NOMO-1 treated with dmso at 0.1 percent for 144 hours (cell line): Measurements from ENCODE around the gene ARHGEF16.
A peak's percentile ranks its signal among the peaks of the same experiment; 100 is the strongest.

ENCODE experiments used
- DNase-seq: peaks from one replicate; lab custom pipeline; 2025; ENCODE audit not compliant: unreplicated experiment; lab: John Stamatoyannopoulos, UW

The ARHGEF16 gene

GRCh38 chr1:3480369-3480719 lies 25.9 kb downstream of the ARHGEF16 start:
- DNase-seq: no peak

- DNase-seq: no peak
These were observed 26.6 kb downstream of the ARHGEF16 start for GRCh38 chr1:3481046-3481445.

- no peak for DNase-seq
These were observed 27.4 kb downstream of the ARHGEF16 start for GRCh38 chr1:3481836-3482375.

DNA sequence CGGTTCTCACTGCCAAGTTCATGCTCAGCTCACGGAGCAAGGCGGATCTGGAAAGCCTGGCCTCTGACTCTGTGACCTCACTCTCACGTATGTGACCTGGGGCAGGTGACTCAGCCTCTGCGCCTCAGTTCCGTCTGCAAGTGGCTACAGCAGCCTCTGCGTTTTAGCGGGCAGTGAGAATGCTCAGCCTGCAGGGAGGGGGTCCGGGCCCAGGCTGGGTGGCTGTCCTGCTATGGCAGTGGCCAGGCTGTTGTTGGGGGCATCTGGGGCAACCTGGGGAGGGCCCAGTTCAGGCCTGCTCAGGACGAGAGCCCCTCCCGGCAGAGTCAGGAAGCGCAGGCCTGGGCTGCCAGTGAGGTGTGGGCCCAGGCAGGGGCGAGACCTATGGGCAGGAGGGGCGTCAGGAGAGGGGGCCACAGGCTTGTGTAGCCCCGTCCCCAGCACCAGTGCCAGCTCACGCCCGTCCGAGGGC lies 27.9 kb downstream of the ARHGEF16 start:
- no peak for DNase-seq

DNA sequence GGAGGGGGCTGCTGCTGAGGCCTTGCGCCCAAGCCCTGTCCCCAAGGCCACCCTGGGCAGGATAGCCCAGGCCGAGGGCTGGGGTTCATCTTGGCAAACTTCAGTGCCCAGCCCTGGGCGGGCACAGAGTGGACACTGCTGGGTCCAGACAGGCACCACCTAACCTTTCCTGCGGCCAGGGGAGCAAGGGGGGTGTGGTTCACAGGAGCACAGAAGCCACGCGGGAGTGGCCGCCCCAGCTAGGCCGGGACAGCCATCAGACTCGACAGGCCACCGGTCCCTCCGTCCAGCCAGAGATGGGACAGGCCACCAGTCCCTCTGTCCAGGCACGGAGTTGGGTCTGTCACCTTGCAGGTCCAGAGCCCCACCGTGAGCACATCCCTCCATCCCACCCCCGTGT lies 28.9 kb downstream of the ARHGEF16 start:
- DNase-seq: no peak

GRCh38 chr1:3483801-3484444 lies 29.5 kb downstream of the ARHGEF16 start:
- peak; percentile 21 for DNase-seq

GRCh38 chr1:3485016-3485415 lies 30.6 kb downstream of the ARHGEF16 start:
- DNase-seq: no peak

GRCh38 chr1:3488432-3488831 lies 34.0 kb downstream of the ARHGEF16 start:
- no peak for DNase-seq

- no peak for DNase-seq
These were observed 35.7 kb downstream of the ARHGEF16 start for GRCh38 chr1:3490046-3490745.

DNA sequence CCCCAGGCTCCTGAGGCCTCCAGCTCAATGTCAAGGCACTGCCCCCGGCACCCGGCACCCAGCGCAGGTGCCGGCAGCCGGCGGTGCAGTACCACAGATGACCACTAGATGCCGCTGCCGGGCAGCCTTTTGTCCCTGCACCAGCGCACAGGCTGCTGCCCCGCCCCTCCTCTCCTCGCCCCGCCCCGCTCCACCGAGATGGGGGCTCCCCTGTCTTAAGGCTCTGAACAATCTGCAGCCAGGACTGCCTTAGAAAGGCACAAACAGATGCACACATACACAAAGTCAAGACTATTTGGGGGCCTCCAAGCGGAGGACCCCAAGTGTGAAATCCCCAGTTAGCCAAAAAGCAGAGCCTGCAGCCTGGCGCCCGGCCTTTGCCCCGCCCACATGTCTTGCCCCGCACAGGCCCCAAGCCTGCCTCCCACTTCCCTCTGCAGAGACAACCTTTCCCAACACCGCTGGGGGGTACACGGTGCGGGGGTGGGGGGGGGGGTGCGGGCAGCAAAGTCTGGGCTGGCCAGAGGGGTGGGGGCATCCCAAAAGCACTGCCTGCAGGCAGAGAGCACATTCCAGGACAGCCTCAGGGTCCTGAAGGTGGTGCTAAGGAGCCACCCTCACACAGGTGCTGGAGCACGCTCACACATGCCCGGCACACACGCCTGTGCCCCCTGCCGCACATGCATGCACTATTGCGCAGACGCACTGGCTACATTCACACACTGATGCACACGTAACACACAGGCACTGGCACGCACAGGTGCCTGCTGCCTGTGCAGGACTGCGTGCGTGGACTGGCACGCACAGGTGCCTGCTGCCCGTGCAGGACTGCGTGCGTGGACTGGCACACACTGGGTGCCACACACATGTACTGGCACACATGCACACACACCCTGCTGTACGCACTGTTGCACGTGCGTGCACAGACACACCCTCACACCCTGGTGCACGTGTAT lies 37.1 kb downstream of the ARHGEF16 start:
- DNase-seq: peak; percentile 37

GRCh38 chr1:3492545-3493246 lies 38.2 kb downstream of the ARHGEF16 start:
- DNase-seq: no peak

GRCh38 chr1:3494321-3495308 lies 40.1 kb downstream of the ARHGEF16 start:
- no peak for DNase-seq

DNA sequence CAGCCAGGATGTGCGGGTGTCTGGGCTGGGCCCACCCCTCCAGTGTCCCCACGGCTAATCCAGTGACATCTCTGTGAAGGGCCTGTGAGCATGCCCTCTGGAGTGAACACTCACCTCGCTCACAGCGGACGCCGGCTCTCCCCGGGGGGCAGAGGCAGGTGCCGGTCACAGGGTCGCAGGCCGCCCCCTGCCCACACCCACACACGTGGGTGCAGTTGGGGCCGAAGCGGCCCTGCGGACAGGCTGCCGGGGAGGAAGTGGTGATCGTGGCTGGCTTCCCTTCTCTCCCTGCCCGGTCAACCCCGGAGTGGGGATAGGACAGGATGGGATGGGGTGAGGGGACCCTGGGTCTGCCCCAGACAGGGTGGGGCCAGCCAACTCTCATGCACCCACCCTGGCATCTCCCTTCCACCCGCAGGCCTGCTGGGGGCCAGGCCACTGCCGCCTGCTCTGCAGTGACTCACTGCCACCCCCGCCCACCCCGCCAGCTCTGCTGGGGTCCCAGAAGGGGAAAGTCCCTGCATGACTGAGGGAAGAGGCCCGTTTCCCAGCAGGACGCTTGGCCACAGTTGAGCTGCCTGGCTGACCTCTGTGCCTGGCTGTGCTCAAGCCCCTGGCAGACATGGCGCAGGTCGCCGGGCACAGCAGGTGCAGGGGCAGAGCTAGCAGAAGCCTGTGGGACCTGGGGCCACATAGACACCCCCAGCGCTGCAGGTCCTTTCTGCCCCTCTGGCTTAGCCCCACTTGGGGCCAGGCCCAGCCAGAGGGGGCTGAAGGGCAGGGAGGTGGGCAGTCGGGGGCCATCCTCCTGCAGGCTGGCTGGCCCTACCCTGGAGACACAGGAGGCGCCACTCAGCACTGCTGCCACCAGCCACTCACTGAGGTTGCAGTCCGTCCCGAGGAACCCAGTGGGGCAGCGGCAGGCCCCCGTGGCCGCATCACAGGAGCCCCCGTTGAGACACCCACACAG lies 41.6 kb downstream of the ARHGEF16 start:
- DNase-seq: no peak

GRCh38 chr1:3496916-3497315 lies 42.5 kb downstream of the ARHGEF16 start:
- DNase-seq: no peak

- no peak for DNase-seq
These were observed 43.1 kb downstream of the ARHGEF16 start for GRCh38 chr1:3497521-3497920.

DNA sequence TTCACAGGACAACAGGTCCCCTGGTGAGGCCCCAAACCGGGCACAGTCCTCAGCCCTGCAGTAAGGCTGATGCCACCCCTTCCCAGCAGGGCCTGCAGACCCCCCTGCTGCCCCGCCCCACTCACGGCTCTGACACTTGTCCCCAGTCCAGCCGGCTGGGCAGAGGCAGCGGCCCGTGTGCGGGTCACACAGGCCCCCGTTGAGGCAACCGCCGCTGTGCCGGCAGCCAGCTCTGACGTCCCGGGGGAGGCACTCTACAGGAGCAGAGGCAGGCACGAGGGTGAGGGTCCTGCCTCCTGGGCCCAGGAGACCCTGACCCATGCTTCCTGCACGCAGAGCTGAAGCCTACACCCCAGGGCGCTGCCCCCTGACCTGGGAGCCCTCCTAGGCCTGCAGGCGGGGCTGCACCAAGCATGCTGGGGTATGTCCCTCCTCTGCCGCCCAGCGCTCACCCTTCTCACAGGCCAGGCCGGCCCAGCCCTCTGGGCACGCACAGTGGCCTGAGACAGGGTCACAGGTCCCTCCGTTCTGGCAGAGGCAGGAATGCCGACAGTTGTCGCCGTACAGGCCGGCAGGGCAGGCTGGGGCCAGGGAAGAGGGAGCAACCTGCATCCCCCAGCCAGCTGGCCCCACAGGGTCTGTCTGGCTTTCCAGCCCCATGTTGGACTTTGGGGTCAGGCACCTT lies 43.9 kb downstream of the ARHGEF16 start:
- no peak for DNase-seq

DNA sequence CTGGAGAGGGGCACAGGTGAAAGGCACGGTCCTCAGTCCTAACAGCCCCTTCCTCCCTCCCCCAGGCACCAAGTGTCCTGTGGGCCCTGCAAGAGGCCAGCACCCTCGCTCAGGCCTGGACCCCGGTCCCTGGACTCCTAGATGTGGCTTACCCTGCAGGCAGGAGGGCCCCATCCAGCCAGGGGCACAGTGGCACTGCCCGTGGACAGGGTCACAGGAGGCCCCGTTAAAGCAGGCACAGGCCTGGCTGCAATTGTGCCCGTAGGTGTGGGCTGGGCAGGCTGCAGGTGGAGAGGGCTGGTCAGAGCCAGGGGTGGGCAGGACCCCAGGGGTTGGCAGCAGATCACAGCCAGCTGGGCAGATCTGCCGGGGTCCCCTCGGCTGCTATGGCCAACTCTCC lies 44.5 kb downstream of the ARHGEF16 start:
- DNase-seq: no peak

DNA sequence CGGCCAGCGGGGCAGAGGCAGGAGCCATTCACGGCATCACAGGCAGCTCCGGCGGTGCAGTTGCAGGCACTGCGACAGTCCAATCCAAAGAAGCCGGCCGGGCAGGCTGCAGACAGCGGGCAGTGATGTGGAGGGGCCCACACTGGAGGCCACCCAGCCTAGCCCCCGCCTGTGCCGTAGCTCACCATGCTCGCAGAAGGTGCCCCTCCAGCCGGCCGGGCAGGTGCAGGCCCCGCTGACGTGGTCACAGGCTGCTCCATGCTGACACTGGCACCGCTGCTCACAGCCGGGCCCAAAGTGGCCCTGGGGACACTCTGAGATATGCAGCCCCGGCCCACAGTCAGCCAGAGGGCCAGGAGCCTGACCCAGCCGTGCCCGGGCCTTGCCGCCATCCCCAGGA lies 45.1 kb downstream of the ARHGEF16 start:
- no peak for DNase-seq
